Pulmonary artery endothelial cell (primary cell): ENCODE measurements around the gene COPS7A. TPM values are rescaled to one million over a fixed set of nuclear protein-coding genes. Genes with fewer than 3 reads are reported as not detected.

Experiments used
- DNase-seq: peaks from one replicate; pipeline ENCODE4 v3.0.0-alpha.2; 2011; ENCODE audit warnings: low read depth, low spot score
- total RNA-seq: library from RNA; depleted of rRNA; stranded (reverse); fragments of >200 nt; gene quantifications from 2 replicates; pipeline ENCODE4 v1.2.3, GENCODE V29; 2014

Gene COPS7A
- total RNA-seq, 1 donor from 2014 or later: 54.8 TPM

DNA sequence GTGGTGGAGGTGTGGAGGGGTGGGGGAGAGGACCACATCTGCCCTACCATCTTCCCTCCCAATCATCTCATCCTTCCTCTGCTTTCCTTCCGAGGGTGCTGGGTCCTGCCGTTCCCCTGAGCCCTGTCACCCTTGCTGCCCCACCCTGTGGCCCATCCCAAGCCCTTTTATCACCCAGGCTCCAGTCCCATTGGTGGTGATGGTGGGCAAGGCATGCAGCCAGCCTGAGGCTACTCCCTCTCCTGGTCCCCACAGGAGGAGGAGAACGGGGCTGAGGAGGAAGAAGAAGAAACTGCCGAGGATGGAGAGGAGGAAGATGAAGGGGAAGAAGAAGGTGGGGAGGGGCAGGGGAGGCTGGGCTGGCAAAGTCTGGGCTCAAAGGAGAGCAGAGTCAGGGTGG, 45.8 kb downstream of the COPS7A start:
- DNase-seq: no peak

GRCh38 chr12:6770094-6770493, 46.2 kb downstream of the COPS7A start:
- DNase-seq: no peak

DNA sequence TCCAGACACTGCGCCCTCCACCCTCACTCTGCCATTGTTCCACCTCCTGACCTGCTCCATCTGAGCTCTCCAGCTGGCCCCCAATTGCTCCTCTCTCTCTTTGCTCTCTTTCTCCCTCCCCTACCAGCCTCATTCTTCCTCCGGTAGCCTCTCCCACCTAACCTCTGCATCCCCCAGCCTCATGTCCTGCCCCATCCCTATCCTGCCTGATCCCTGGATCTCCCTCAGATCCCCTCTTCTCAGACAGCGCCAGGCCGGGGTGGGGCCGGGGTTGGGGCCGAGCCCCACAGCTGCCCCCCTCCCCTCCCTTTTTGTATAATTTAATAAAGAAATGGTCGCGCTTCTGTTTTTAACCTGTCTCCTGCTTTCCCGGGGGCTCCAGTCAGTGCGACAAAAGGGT, 46.8 kb downstream of the COPS7A start:
- DNase-seq: no peak

DNA sequence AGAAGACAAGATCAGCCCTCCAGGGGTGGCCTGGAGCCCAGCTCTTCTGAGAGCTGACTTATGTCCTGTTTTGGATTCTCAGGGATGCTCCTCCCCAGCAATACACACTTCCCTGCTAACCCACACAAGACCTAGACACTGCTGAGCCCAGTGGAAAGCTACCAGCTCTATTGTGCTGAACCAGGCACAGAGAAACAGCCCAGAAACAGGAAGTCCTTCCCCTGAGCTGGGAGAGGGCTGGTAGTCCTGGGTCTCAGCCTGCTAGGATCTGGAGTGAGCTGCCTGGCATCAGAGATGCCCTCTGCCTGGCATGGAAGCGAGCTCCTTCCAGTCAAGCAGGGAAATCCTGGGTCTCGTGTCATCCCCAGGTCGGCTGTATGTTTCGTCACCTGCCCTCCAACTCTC, 47.2 kb downstream of the COPS7A start:
- DNase-seq: no peak

DNA sequence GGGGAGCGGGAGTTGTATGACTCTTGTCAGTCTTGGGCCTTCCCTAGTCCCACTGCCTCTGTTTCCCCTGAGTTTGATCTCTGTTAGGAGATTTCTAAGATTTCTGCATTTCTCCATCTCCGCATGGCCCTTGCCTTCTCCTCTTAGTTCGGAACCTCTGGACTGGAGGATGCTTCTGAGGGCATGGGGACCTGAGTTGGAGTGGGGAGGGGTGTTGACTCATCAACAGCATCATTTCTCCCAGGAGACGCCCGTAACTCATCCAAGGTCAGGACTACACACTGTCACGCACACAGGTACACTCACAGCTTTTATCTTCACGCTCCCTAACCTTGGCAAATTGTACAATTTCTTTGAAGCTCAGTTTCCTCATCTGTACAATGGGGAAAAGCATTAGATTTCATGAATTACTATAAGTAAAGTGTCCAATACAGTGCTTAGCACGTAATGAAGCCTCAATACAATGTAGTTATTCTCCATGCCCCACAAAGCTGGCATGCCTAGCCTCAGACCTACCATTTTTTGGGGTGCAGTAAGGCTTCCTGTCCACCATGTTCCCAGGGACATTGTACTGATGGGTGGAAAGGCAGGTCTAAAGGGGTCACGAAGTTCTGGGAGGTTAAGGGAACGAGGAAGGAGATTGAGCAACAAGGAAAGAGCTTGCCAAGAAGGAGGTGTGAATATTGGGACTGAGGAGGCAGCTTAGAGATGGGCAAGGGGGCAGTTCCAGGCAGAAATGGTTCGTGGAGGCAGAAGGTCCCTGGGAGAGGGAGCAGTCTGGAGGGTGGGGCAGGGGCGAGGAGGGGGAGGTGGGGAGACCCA, 47.9 kb downstream of the COPS7A start:
- DNase-seq: no peak

GRCh38 chr12:6772331-6772695, 48.5 kb downstream of the COPS7A start, which contains the start of gene LAG3:
TSS of gene LAG3 (plus strand) at chr12:6772520. CDS start at chr12:6772853, 333 bp downstream.
- no peak for DNase-seq

DNA sequence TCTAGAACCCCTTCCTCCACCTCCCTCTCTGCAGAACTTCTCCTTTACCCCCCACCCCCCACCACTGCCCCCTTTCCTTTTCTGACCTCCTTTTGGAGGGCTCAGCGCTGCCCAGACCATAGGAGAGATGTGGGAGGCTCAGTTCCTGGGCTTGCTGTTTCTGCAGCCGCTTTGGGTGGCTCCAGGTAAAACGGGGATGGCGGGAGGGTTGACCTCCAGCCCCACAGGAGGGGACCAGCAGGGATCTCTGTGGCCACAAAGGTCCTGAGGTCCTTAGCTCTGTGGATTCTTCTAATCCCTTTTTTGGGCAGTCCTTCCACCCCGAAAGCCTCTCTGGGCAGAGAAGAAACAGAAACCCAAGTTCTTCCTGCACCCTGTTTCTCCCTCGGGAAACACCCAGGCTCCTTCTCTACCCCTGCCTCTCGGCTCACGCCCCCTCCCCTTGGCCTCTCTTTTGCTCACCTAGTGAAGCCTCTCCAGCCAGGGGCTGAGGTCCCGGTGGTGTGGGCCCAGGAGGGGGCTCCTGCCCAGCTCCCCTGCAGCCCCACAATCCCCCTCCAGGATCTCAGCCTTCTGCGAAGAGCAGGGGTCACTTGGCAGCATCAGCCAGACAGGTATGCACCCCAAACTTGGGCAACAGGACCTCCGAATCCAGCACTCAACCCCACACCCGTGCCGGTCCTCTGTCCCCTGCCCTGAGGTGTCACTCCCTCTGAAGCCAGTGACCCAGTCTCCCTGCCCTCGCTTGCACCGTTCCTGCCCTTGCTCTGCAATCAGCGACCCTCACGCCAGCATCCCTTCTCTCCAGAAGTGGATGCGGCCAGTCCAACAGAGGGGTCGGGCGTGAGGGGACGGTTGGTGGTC, 49.1 kb downstream of the COPS7A start:
- DNase-seq: no peak

DNA sequence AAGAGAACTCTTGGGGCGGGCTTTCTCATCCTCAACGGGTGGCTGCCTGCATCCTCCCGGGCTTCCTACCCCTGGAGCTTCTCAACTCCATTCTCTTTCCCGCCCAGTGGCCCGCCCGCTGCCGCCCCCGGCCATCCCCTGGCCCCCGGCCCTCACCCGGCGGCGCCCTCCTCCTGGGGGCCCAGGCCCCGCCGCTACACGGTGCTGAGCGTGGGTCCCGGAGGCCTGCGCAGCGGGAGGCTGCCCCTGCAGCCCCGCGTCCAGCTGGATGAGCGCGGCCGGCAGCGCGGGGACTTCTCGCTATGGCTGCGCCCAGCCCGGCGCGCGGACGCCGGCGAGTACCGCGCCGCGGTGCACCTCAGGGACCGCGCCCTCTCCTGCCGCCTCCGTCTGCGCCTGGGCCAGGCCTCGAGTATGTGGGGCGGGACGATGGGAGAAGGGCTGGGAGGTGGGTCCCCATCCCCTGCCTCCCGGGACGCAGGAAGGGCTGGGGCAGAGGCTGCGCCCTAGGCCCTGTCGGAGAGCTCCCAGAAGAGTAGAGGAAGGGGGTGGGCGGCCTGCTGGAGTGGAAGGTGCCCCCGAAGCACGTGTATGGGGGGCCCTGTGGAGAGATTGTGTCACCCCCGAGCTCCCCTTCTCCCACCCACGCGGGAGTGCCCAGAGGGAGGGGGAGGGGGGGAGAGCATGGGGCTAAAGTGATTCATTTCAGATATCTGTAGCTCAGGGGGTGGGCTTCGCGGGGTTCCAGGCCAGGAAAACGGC, 49.9 kb downstream of the COPS7A start:
- no peak for DNase-seq

- no peak for DNase-seq
Observed at GRCh38 chr12:6774499-6775062, 50.7 kb downstream of the COPS7A start.

DNA sequence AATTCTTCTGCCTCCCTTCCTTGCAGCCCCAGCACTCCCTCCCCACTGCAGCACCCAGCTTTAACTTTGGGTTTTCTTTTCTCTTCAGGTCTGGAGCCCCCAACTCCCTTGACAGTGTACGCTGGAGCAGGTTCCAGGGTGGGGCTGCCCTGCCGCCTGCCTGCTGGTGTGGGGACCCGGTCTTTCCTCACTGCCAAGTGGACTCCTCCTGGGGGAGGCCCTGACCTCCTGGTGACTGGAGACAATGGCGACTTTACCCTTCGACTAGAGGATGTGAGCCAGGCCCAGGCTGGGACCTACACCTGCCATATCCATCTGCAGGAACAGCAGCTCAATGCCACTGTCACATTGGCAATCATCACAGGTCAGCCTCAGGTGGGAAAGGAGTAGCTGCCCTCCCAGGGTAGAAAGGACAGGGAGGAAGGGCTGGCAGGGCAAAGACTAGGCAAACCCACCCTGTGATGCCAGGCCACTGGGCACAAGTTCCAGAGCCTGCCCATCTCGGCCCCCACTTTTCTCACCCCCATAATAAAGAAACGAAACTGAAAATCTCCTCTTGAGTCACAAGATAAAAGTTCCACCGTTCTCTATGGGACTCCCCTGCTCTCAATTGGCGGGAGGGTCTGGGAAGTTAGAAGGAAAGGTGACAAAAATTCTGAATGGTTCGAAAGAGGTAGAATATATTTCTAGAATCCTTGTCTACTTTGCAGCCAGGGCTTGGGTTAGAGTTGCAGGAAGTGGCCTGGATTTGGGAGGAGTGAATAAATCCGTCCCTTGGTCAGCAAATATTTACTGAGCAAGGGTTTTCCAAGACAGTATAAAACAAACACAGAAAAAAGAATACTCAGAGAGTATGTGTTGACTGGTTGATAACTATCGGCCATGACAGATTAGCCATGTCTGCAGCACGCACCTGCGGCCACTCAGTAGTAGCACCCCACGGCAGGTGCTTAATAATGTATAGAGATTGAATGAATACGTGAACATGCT, 51.6 kb downstream of the COPS7A start:
- DNase-seq: no peak

DNA sequence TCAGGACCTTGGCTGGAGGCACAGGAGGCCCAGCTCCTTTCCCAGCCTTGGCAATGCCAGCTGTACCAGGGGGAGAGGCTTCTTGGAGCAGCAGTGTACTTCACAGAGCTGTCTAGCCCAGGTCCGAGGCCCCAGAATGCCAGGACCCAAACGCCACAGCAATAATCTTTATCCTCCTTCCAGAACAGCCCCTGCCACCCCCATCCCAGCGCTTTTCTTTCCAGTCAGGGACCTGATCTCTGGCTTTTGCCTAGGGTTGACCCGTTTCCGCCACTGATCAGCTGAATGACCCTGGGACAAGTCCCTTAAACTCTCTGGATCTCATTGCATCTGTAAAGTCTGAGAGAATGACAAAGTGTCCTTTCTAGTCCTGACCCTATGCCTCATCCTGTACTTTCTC, 53.5 kb downstream of the COPS7A start:
- DNase-seq: no peak

GRCh38 chr12:6778217-6778573, 54.3 kb downstream of the COPS7A start:
- no peak for DNase-seq

DNA sequence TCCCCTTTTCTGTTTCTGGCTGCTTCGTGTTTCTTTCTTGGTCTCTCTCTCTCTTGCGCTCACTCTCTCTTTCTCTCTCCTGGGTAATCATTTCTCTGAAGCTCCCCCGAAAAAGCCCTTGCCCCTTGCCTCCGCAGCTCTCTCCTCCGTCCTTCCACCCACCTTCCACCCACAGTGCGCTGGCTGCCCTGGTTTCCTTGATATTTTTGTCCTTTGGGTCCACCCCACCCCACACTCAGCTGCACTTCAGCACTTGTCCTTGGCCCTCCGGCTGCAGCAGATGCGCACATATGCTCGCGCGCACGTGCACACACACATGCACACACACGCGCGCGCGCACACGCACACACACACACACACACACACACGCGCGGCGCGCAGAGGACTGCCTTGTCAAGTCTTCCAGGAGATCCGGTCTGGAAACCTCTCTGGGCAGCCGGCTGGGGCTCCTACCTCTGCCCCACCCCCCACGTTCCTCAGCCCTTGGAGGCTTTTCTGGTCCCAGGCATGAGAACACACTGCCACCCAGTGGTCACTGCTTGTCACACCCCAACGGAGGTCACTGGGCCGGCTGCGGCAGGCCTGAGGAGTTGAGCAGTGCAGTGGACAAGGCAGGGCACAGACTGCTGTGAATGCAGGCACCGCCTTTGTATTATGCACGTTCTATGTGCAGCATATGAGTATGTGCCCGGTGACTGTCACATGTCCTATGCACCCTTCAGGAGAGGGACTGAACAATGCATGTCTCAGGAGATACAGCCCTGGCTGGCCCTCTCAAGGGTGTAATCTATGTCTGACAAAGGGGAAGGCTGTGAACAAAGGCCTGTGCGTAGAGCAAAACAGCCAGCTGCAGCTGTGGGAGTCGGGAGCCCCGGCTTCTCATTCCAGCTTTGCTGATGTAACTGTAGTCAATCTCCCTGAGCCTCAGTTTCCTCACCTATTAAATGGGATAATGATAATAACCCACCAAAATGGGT, 55.0 kb downstream of the COPS7A start:
- peak; percentile 82 for DNase-seq

DNA sequence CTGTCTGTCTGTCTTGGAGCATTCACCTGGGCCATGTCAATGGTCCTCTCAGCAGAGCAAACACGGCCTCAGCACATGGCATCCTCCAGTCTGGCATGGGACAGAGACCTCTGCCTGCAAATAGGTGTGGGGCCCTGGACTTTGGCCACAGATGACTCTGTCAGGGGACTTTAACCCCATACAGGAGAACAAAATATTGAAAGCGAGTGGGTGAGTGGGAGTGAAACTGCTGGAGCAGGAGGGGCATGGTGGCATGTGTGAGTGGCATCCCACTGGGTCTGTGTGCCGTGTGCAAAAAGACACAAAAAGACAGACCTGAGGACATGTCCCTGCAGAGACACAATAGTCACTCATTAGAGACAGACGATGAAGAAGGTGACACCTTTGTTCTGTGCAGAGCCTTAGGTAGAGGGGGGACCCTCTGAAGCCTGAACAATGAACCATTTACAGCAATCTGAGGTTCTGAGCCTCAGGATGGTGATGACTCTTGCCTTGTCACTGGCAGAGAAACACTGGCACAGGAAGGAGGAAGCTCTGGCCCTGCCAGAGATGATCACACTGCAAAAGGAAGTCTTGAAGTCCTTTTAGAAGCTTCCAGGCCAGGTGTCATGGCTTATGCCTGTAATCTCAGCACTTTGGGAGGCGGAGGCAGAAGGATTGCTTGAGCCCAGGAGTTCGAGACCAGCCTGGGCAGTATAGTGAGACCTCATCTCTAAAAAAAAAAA, 56.0 kb downstream of the COPS7A start:
- DNase-seq: no peak

- no peak for DNase-seq
Observed at GRCh38 chr12:6780573-6780972, 56.7 kb downstream of the COPS7A start.
